Keratinocyte (primary cell): ENCODE measurements around the gene ZNF302. TPM values are rescaled to one million over a fixed set of nuclear protein-coding genes. Genes with fewer than 3 reads are reported as not detected.

Source experiments
- DNase-seq: peaks from one replicate; pipeline ENCODE4 v3.0.0-alpha.2; 2011; ENCODE audit warnings: low read depth, missing footprints, low spot score
- FAIRE-seq: peaks from 2 replicates; lab custom pipeline; 2011; peaks lifted over from hg19 to GRCh38; lab: Jason Lieb, UNC
- H2AFZ ChIP-seq: 2 replicates; pipeline ENCODE4 v1.6.0; 2012; ENCODE audit warnings: low read length, control low read depth, inconsistent platforms; ENCODE audit not compliant: control insufficient read depth
- H3K27ac ChIP-seq: 2 replicates; pipeline ENCODE4 v1.5.1; 2011; ENCODE audit warnings: low read length; ENCODE audit not compliant: control insufficient read depth, insufficient read depth
- H3K27me3 ChIP-seq: 3 replicates; pipeline ENCODE4 v1.6.0; 2011; ENCODE audit warnings: low read length; ENCODE audit not compliant: control insufficient read depth, insufficient read depth; ENCODE audit errors: extremely low read depth
- H3K36me3 ChIP-seq, 2 experiments: 2 replicates in 1 of 2; 3 replicates in 1 of 2; pipeline ENCODE4 v1.5.1; 2011; ENCODE audit warnings: low read length in 2 of 2, mild to moderate bottlenecking in 1 of 2; ENCODE audit not compliant: control insufficient read depth in 2 of 2, insufficient read depth in 2 of 2; ENCODE audit errors: extremely low read depth in 1 of 2
- H3K4me1 ChIP-seq: 3 replicates; pipeline ENCODE4 v1.5.1; 2011; ENCODE audit warnings: low read length; ENCODE audit not compliant: control insufficient read depth, insufficient read depth; ENCODE audit errors: extremely low read depth
- H3K4me2 ChIP-seq: 3 replicates; pipeline ENCODE4 v1.6.0; 2011; ENCODE audit warnings: low read depth, low read length; ENCODE audit not compliant: control insufficient read depth, insufficient read depth; ENCODE audit errors: extremely low read depth
- H3K4me3 ChIP-seq, 3 experiments: fragments of 200-600 bp in 1 of 3; sonication (generic) in 1 of 3; 2 replicates in 2 of 3; 3 replicates in 1 of 3; pipeline ENCODE4 v1.5.1; 2011 to 2016; ENCODE audit warnings: low read length in 3 of 3, mild to moderate bottlenecking in 3 of 3, control low read depth in 2 of 3, inconsistent platforms in 1 of 3, low read depth in 1 of 3, mixed read lengths in 1 of 3, mixed run types in 1 of 3, moderate library complexity in 1 of 3; ENCODE audit not compliant: control insufficient read depth in 2 of 3, insufficient read depth in 2 of 3; ENCODE audit errors: extremely low read depth in 1 of 3
- H3K79me2 ChIP-seq: 2 replicates; pipeline ENCODE4 v1.6.0; 2012; ENCODE audit warnings: low read length; ENCODE audit not compliant: control insufficient read depth, insufficient read depth
- H3K9ac ChIP-seq: 3 replicates; pipeline ENCODE4 v1.6.0; 2011; ENCODE audit warnings: low read length; ENCODE audit not compliant: control insufficient read depth, insufficient read depth; ENCODE audit errors: extremely low read depth
- H3K9me1 ChIP-seq: 3 replicates; pipeline ENCODE4 v1.6.0; 2011; ENCODE audit warnings: low read length; ENCODE audit not compliant: control insufficient read depth, insufficient read depth; ENCODE audit errors: extremely low read depth
- H3K9me3 ChIP-seq: 2 replicates; pipeline ENCODE4 v1.5.1; 2012; ENCODE audit warnings: low read depth, low read length; ENCODE audit not compliant: control insufficient read depth
- H4K20me1 ChIP-seq: 3 replicates; pipeline ENCODE4 v1.6.0; 2011; ENCODE audit warnings: low read length; ENCODE audit not compliant: control insufficient read depth, insufficient read depth; ENCODE audit errors: extremely low read depth
- EZH2 ChIP-seq: IDR thresholded peaks from one replicate; pipeline ENCODE4 v1.6.1; 2012; ENCODE audit warnings: inconsistent platforms, mild to moderate bottlenecking, low read length, moderate library complexity
- dilution Hi-C: fragments of 300-500 bp; cut with MboI; formaldehyde crosslinking; loops from one replicate; pipeline ENCODE4 v1.7.0; 2020; ENCODE audit warnings: low sequenced_read_pairs; ENCODE audit not compliant: extremely low pct_ligation_motif_present
- polyA plus RNA-seq, 5 experiments: library from polyadenylated mRNA; depleted of rRNA in 3 of 5; stranded (reverse) in 3 of 5; stranded (forward) in 1 of 5; unstranded in 1 of 5; fragments of >200 nt; gene quantifications; 1 replicate in 1 of 5; 2 replicates in 3 of 5; 3 replicates in 1 of 5; pipeline versions ENCODE4 v1.2.1 to v1.2.3, GENCODE V29; 2011 to 2012; ENCODE audit warnings: missing spikeins in 2 of 5, low read depth in 1 of 5, low replicate concordance in 1 of 5
- TF ChIP-seq, protein P1 (sequence below), 3 experiments: IDR thresholded peaks in 1 of 3; conservative IDR thresholded peaks in 1 of 3; optimal IDR thresholded peaks in 1 of 3; 2 replicates in 2 of 3; 3 replicates in 1 of 3; pipeline versions ENCODE3 to v1.5.1; 2011; ENCODE audit warnings: low read length in 3 of 3, mild to moderate bottlenecking in 3 of 3, moderate library complexity in 2 of 3, control low read depth in 1 of 3, inconsistent platforms in 1 of 3; ENCODE audit not compliant: insufficient read depth in 2 of 3; ENCODE audit errors: extremely low read depth in 1 of 3

ZNF302 gene
- polyA plus RNA-seq, 1 donor (not counting 4 experiments of a cell fraction or from before 2014, with no cell fraction given), result 14.1 TPM

DNA sequence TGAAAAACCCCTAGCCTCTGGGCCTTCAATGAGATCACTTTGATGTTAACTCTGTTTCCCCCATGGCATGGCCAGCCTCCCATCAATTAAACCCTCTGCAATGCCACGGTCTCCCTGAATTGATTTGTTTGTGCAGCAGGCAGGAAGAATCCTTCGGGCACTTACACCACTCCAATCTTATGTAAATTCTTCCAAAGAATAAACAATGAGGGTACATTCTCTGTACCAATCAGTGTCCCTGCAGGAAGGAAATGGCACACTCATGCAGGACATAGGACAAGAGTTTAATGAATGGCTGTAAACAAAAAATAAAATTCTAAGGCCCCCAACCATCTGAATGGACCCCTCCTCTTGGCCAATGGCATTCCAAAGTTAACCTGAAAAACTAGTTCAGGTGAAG, 22.7 kb upstream of the ZNF302 start:
- Histone ChIP-seq H3K27ac (no peak overlapping the region), H3K79me2 (no peaks in the 10 kb centered on the region), H3K9ac (no peak overlapping the region), H2AFZ (no peak overlapping the region), H3K4me2 (no peak overlapping the region), H3K9me3 (no peaks in the 10 kb centered on the region), H3K9me1 (no peaks in the 10 kb centered on the region), H3K4me1 (no peaks in the 10 kb centered on the region), H3K4me3 (no peak overlapping the region), H4K20me1 (no peaks in the 10 kb centered on the region), H3K27me3 (no peaks in the 10 kb centered on the region), H3K36me3 (no peaks in the 10 kb centered on the region)
- dilution Hi-C loops, result no loop called here
- TF ChIP-seq EZH2, result no peak
- TF ChIP-seq, protein P1, sequence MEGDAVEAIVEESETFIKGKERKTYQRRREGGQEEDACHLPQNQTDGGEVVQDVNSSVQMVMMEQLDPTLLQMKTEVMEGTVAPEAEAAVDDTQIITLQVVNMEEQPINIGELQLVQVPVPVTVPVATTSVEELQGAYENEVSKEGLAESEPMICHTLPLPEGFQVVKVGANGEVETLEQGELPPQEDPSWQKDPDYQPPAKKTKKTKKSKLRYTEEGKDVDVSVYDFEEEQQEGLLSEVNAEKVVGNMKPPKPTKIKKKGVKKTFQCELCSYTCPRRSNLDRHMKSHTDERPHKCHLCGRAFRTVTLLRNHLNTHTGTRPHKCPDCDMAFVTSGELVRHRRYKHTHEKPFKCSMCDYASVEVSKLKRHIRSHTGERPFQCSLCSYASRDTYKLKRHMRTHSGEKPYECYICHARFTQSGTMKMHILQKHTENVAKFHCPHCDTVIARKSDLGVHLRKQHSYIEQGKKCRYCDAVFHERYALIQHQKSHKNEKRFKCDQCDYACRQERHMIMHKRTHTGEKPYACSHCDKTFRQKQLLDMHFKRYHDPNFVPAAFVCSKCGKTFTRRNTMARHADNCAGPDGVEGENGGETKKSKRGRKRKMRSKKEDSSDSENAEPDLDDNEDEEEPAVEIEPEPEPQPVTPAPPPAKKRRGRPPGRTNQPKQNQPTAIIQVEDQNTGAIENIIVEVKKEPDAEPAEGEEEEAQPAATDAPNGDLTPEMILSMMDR (optimal IDR thresholded peaks at IDR 0.05 in 1 of 3, IDR thresholded peaks at IDR 0.05 in 1 of 3, conservative IDR thresholded peaks at IDR 0.05 in 1 of 3; ENCODE audit: extremely low read depth in 1 of 3, insufficient read depth in 2 of 3, low read length in 3 of 3), result no peak
- FAIRE-seq, result no peak
- DNase-seq, result no peak

DNA sequence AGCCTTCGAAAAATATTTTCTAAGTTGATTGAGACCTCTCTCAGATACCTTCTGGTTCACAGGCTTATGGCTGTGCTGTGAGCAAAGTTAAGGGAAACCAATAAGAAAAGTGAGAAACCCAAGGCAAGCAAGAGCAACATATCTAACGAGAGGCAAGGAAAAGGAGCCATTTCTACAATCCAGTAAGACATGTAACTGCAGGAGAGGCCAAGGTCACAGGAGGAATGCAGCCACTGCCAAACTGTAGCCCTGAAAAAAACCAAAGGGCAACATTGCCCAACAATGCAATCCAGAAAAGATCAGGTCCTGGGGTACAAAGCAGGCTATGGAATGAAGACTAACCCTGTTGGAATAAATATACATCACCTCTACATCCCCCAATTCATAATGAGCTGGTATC, 21.8 kb upstream of the ZNF302 start:
- H4K20me1 ChIP-seq, result no peaks in the 10 kb centered on the region
- no peaks in the 10 kb centered on the region for H3K36me3 ChIP-seq
- no peak overlapping the region for H3K4me3 ChIP-seq
- H3K4me1 ChIP-seq, result no peaks in the 10 kb centered on the region
- dilution Hi-C loops, result no loop called here
- no peak overlapping the region for H3K27ac ChIP-seq
- no peak for DNase-seq
- H3K4me2 ChIP-seq, result no peak overlapping the region
- H3K27me3 ChIP-seq, result no peaks in the 10 kb centered on the region
- TF ChIP-seq EZH2, result no peak
- FAIRE-seq, result no peak
- H3K79me2 ChIP-seq, result no peaks in the 10 kb centered on the region
- H3K9me1 ChIP-seq, result no peaks in the 10 kb centered on the region
- H2AFZ ChIP-seq, result no peak overlapping the region
- H3K9ac ChIP-seq, result no peak overlapping the region
- no peaks in the 10 kb centered on the region for H3K9me3 ChIP-seq

DNA sequence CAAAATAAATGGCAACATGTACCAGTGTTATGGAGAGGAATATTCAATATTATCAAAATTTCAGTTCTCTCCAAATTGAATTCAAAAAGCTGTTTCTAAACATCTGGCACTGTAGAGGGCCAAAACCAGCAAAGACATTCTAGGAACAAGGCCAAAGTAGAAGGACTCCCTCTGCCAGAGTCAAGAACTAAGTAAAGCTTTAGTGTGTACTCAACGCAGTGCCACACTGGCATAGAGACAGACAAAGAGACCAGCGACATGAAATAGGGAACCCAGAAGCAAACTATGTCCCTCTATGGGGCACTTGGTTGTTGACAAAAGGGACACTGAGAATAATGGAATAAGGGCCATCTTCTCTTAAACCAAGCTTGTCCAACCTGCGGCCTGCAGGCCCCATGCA, 16.1 kb upstream of the ZNF302 start:
- H4K20me1 ChIP-seq, result no peaks in the 10 kb centered on the region
- TF ChIP-seq, protein P1 (optimal IDR thresholded peaks at IDR 0.05 in 1 of 3, IDR thresholded peaks at IDR 0.05 in 1 of 3, conservative IDR thresholded peaks at IDR 0.05 in 1 of 3; ENCODE audit: extremely low read depth in 1 of 3, insufficient read depth in 2 of 3, low read length in 3 of 3), result no peak
- TF ChIP-seq EZH2, result no peak
- dilution Hi-C loops, result no loop called here

More for the DNA sequence above, 16.1 kb upstream of the ZNF302 start:
- Histone ChIP-seq H3K27ac (no peak overlapping the region), H2AFZ (no peak overlapping the region), H3K9me3 (no peaks in the 10 kb centered on the region), H3K79me2 (no peaks in the 10 kb centered on the region), H3K4me3 (no peak overlapping the region), H3K9me1 (no peaks in the 10 kb centered on the region), H3K4me1 (no peaks in the 10 kb centered on the region), H3K36me3 (no peaks in the 10 kb centered on the region), H3K27me3 (no peaks in the 10 kb centered on the region), H3K9ac (no peak overlapping the region), H3K4me2 (no peak overlapping the region)
- no peak for FAIRE-seq
- no peak for DNase-seq
